Keratinocyte (primary cell): ENCODE results near the gene MTHFD2L. TPM values are rescaled to one million over a fixed set of nuclear protein-coding genes. Genes with fewer than 3 reads are reported as not detected.

Experiments used
- DNase-seq: peaks from one replicate; pipeline ENCODE4 v3.0.0-alpha.2; 2011; ENCODE audit warnings: low read depth, missing footprints, low spot score
- FAIRE-seq: peaks from 2 replicates; lab custom pipeline; 2011; peaks lifted over from hg19 to GRCh38; lab: Jason Lieb, UNC
- H2AFZ ChIP-seq: 2 replicates; pipeline ENCODE4 v1.6.0; 2012; ENCODE audit warnings: low read length, control low read depth, inconsistent platforms; ENCODE audit not compliant: control insufficient read depth
- H3K27ac ChIP-seq: 2 replicates; pipeline ENCODE4 v1.5.1; 2011; ENCODE audit warnings: low read length; ENCODE audit not compliant: control insufficient read depth, insufficient read depth
- H3K27me3 ChIP-seq: 3 replicates; pipeline ENCODE4 v1.6.0; 2011; ENCODE audit warnings: low read length; ENCODE audit not compliant: control insufficient read depth, insufficient read depth; ENCODE audit errors: extremely low read depth
- H3K36me3 ChIP-seq, 2 experiments: 2 replicates in 1 of 2; 3 replicates in 1 of 2; pipeline ENCODE4 v1.5.1; 2011; ENCODE audit warnings: low read length in 2 of 2, mild to moderate bottlenecking in 1 of 2; ENCODE audit not compliant: control insufficient read depth in 2 of 2, insufficient read depth in 2 of 2; ENCODE audit errors: extremely low read depth in 1 of 2
- H3K4me1 ChIP-seq: 3 replicates; pipeline ENCODE4 v1.5.1; 2011; ENCODE audit warnings: low read length; ENCODE audit not compliant: control insufficient read depth, insufficient read depth; ENCODE audit errors: extremely low read depth
- H3K4me2 ChIP-seq: 3 replicates; pipeline ENCODE4 v1.6.0; 2011; ENCODE audit warnings: low read depth, low read length; ENCODE audit not compliant: control insufficient read depth, insufficient read depth; ENCODE audit errors: extremely low read depth
- H3K4me3 ChIP-seq, 3 experiments: fragments of 200-600 bp in 1 of 3; sonication (generic) in 1 of 3; 2 replicates in 2 of 3; 3 replicates in 1 of 3; pipeline ENCODE4 v1.5.1; 2011 to 2016; ENCODE audit warnings: low read length in 3 of 3, mild to moderate bottlenecking in 3 of 3, control low read depth in 2 of 3, inconsistent platforms in 1 of 3, low read depth in 1 of 3, mixed read lengths in 1 of 3, mixed run types in 1 of 3, moderate library complexity in 1 of 3; ENCODE audit not compliant: control insufficient read depth in 2 of 3, insufficient read depth in 2 of 3; ENCODE audit errors: extremely low read depth in 1 of 3
- H3K79me2 ChIP-seq: 2 replicates; pipeline ENCODE4 v1.6.0; 2012; ENCODE audit warnings: low read length; ENCODE audit not compliant: control insufficient read depth, insufficient read depth
- H3K9ac ChIP-seq: 3 replicates; pipeline ENCODE4 v1.6.0; 2011; ENCODE audit warnings: low read length; ENCODE audit not compliant: control insufficient read depth, insufficient read depth; ENCODE audit errors: extremely low read depth
- H3K9me1 ChIP-seq: 3 replicates; pipeline ENCODE4 v1.6.0; 2011; ENCODE audit warnings: low read length; ENCODE audit not compliant: control insufficient read depth, insufficient read depth; ENCODE audit errors: extremely low read depth
- H3K9me3 ChIP-seq: 2 replicates; pipeline ENCODE4 v1.5.1; 2012; ENCODE audit warnings: low read depth, low read length; ENCODE audit not compliant: control insufficient read depth
- H4K20me1 ChIP-seq: 3 replicates; pipeline ENCODE4 v1.6.0; 2011; ENCODE audit warnings: low read length; ENCODE audit not compliant: control insufficient read depth, insufficient read depth; ENCODE audit errors: extremely low read depth
- CTCF ChIP-seq, 3 experiments: IDR thresholded peaks in 1 of 3; conservative IDR thresholded peaks in 1 of 3; optimal IDR thresholded peaks in 1 of 3; 2 replicates in 2 of 3; 3 replicates in 1 of 3; pipeline versions ENCODE3 to v1.5.1; 2011; ENCODE audit warnings: low read length in 3 of 3, mild to moderate bottlenecking in 3 of 3, moderate library complexity in 2 of 3, control low read depth in 1 of 3, inconsistent platforms in 1 of 3; ENCODE audit not compliant: insufficient read depth in 2 of 3; ENCODE audit errors: extremely low read depth in 1 of 3
- EZH2 ChIP-seq: IDR thresholded peaks from one replicate; pipeline ENCODE4 v1.6.1; 2012; ENCODE audit warnings: inconsistent platforms, mild to moderate bottlenecking, low read length, moderate library complexity
- dilution Hi-C: fragments of 300-500 bp; cut with MboI; formaldehyde crosslinking; loops from one replicate; pipeline ENCODE4 v1.7.0; 2020; ENCODE audit warnings: low sequenced_read_pairs; ENCODE audit not compliant: extremely low pct_ligation_motif_present
- polyA plus RNA-seq, 5 experiments: library from polyadenylated mRNA; depleted of rRNA in 3 of 5; stranded (reverse) in 3 of 5; stranded (forward) in 1 of 5; unstranded in 1 of 5; fragments of >200 nt; gene quantifications; 1 replicate in 1 of 5; 2 replicates in 3 of 5; 3 replicates in 1 of 5; pipeline versions ENCODE4 v1.2.1 to v1.2.3, GENCODE V29; 2011 to 2012; ENCODE audit warnings: missing spikeins in 2 of 5, low read depth in 1 of 5, low replicate concordance in 1 of 5

The MTHFD2L gene
- polyA plus RNA-seq, 1 donor (not counting 4 experiments of a cell fraction or from before 2014, with no cell fraction given): 30.4 TPM

GRCh38 chr4:74344031-74344430 is 186.1 kb downstream of the MTHFD2L start:
- FAIRE-seq: no peak
- Histone ChIP-seq H3K36me3 (peaks cover 0 to 4% of the 10 kb centered on the region in 2 experiments), H3K4me1 (no peaks in the 10 kb centered on the region), H3K9me1 (no peaks in the 10 kb centered on the region), H3K27ac (no peak overlapping the region), H4K20me1 (no peaks in the 10 kb centered on the region), H3K27me3 (no peaks in the 10 kb centered on the region), H3K79me2 (no peaks in the 10 kb centered on the region), H3K9ac (no peak overlapping the region), H3K9me3 (peaks cover 2% of the 10 kb centered on the region), H3K4me3 (no peak overlapping the region), H2AFZ (no peak overlapping the region), H3K4me2 (no peak overlapping the region)
- no peak for TF ChIP-seq EZH2
- no peak for TF ChIP-seq CTCF (optimal IDR thresholded peaks at IDR 0.05 in 1 of 3, IDR thresholded peaks at IDR 0.05 in 1 of 3, conservative IDR thresholded peaks at IDR 0.05 in 1 of 3; ENCODE audit: extremely low read depth in 1 of 3, insufficient read depth in 2 of 3, low read length in 3 of 3)
- no peak for DNase-seq
- dilution Hi-C loops: no loop called here

Other genes starting within 250 kb of the MTHFD2L start
- 0.16 TPM in 1 of 3 replicates, not detected in the others for gene PF4, start 176.1 kb upstream of the MTHFD2L start, polyA plus RNA-seq
- gene PPBP, start 169.9 kb upstream of the MTHFD2L start, polyA plus RNA-seq: 0.42 to 1.0 TPM (median 0.68 TPM) in 3 replicates
- gene CXCL5, start 159.4 kb upstream of the MTHFD2L start, polyA plus RNA-seq: 0.39 to 1.5 TPM (median 0.76 TPM) in 3 replicates
- gene CXCL3, start 119.4 kb upstream of the MTHFD2L start, polyA plus RNA-seq: 2.9 to 10.8 TPM (median 6.3 TPM) in 3 replicates
- gene CXCL2, start 58.9 kb upstream of the MTHFD2L start, polyA plus RNA-seq: 0.96 to 39.7 TPM (median 9.7 TPM) in 3 replicates
- 212 to 506 TPM (median 330 TPM) in 3 replicates for gene EPGN, start 150.4 kb downstream of the MTHFD2L start, polyA plus RNA-seq
- 19.9 to 38.7 TPM (median 29.2 TPM) in 3 replicates for gene EREG, start 207.0 kb downstream of the MTHFD2L start, polyA plus RNA-seq